Sigmoid colon (tissue), 4 donors: ENCODE measurements around the gene UPK3A.

ENCODE experiments used
- CTCF ChIP-seq, 4 experiments: fragments of 450-650 bp in 3 of 4; fragments of 200-600 bp in 1 of 4; IDR thresholded peaks; one replicate each; pipeline ENCODE4 v1.5.1; 2016 to 2019; ENCODE audit warnings: antibody characterized with exemption in 4 of 4, mild to moderate bottlenecking in 3 of 4, moderate library complexity in 2 of 4
- POLR2A ChIP-seq, 2 donors: fragments of 450-650 bp; IDR thresholded peaks; one replicate each; pipeline ENCODE4 v1.6.1; 2016; ENCODE audit warnings: antibody characterized with exemption in 2 of 2, mild to moderate bottlenecking in 2 of 2, moderate library complexity in 2 of 2
- POLR2AphosphoS5 ChIP-seq, 4 donors: sonication (generic); formaldehyde crosslinking; IDR thresholded peaks; one replicate each; pipeline ENCODE4 v1.6.1; 2017; ENCODE audit warnings: antibody characterized with exemption in 4 of 4

- TF ChIP-seq CTCF (IDR thresholded peaks at IDR 0.05) (no peak), POLR2A (IDR thresholded peaks at IDR 0.05) (no peak), POLR2AphosphoS5 (IDR thresholded peaks at IDR 0.05) (no peak)
Observed at GRCh38 chr22:45251825-45252224, 32.9 kb upstream of the UPK3A start.
